ENCODE measurements around the gene ANP32A. TPM values are rescaled to one million over a fixed set of nuclear protein-coding genes. Genes with fewer than 3 reads are reported as not detected.

The ANP32A gene
- total RNA-seq, 1 experiment from 2014 or later: 232 TPM

GRCh38 chr15:68749365-68749764 lies 71.3 kb downstream of the ANP32A start:
- peaks cover 10% of the 10 kb centered on the region for H3K9me3 Mint-ChIP-seq
- DNase-seq (ENCODE audit: low spot score): no peak
- H3K4me3 Mint-ChIP-seq: no peak overlapping the region
- no peaks in the 10 kb centered on the region for H3K4me1 Mint-ChIP-seq
- H3K27me3 Mint-ChIP-seq (ENCODE audit: low read depth): no peaks in the 10 kb centered on the region; the same call in 1 of the 2 replicates
- TF ChIP-seq ZNF425 (CRISPR knock-in tag; conservative IDR thresholded peaks at IDR 0.05) (no peak), ATF2 (CRISPR knock-in tag; IDR thresholded peaks at IDR 0.05; ENCODE audit: borderline replicate concordance, low read depth) (no peak), FOXK1 (CRISPR knock-in tag; IDR thresholded peaks at IDR 0.05) (no peak), ZBTB43 (CRISPR knock-in tag; IDR thresholded peaks at IDR 0.05) (no peak), CREB1 (CRISPR knock-in tag; IDR thresholded peaks at IDR 0.05) (no peak), ATF3 (CRISPR knock-in tag; conservative IDR thresholded peaks at IDR 0.05) (no peak), MAX (CRISPR knock-in tag; IDR thresholded peaks at IDR 0.05) (no peak), ZNF232 (CRISPR knock-in tag; IDR thresholded peaks at IDR 0.05) (no peak), KAT7 (CRISPR knock-in tag; IDR thresholded peaks at IDR 0.05; ENCODE audit: borderline replicate concordance) (no peak)
- H3K27ac Mint-ChIP-seq: no peak overlapping the region
- ChIA-PET POLR2A (no interaction called here), CTCF (interaction anchor here (2.4 kb wide), 1 partner anchor 126 kb away, joined by 8 read pairs; no protein-coding TSS in a partner anchor)
- H3K36me3 Mint-ChIP-seq: no peaks in the 10 kb centered on the region
- ATAC-seq: no peak

GRCh38 chr15:68743256-68743655 lies 77.4 kb downstream of the ANP32A start:
- ChIA-PET POLR2A (no interaction called here), CTCF (interaction anchor here (1.0 kb wide), 2 partner anchors 13 to 183 kb away, joined by 3 read pairs; no protein-coding TSS in a partner anchor)
- H3K27me3 Mint-ChIP-seq (ENCODE audit: low read depth): no peaks in the 10 kb centered on the region; the same call in 1 of the 2 replicates
- H3K27ac Mint-ChIP-seq: no peak overlapping the region
- ATAC-seq (no peak), DNase-seq (ENCODE audit: low spot score) (no peak)
- H3K9me3 Mint-ChIP-seq: no peaks in the 10 kb centered on the region
- H3K36me3 Mint-ChIP-seq: no peaks in the 10 kb centered on the region
- no peaks in the 10 kb centered on the region for H3K4me1 Mint-ChIP-seq
- no peak overlapping the region for H3K4me3 Mint-ChIP-seq
- TF ChIP-seq IRF2 (CRISPR knock-in tag; IDR thresholded peaks at IDR 0.05; ENCODE audit: borderline replicate concordance, low read depth) (no peak), HMGXB4 (CRISPR knock-in tag; IDR thresholded peaks at IDR 0.05) (no peak), ZNF416 (CRISPR knock-in tag; IDR thresholded peaks at IDR 0.05) (no peak), ZMAT4 (CRISPR knock-in tag; IDR thresholded peaks at IDR 0.05) (no peak), ARID4B (CRISPR knock-in tag; IDR thresholded peaks at IDR 0.05; ENCODE audit: borderline replicate concordance) (no peak), NR3C1 (CRISPR knock-in tag; conservative IDR thresholded peaks at IDR 0.05; ENCODE audit: low read depth) (no peak), ZNF281 (CRISPR knock-in tag; IDR thresholded peaks at IDR 0.05) (no peak), HMGA2 (CRISPR knock-in tag; IDR thresholded peaks at IDR 0.05) (no peak), GABPB1 (CRISPR knock-in tag; IDR thresholded peaks at IDR 0.05) (no peak), ATF1 (CRISPR knock-in tag; IDR thresholded peaks at IDR 0.05) (no peak), ZNF317 (CRISPR knock-in tag; IDR thresholded peaks at IDR 0.05; ENCODE audit: borderline replicate concordance, low read depth) (no peak)
